Measurements from ENCODE around the gene MAP4K2.

The MAP4K2 gene

DNA sequence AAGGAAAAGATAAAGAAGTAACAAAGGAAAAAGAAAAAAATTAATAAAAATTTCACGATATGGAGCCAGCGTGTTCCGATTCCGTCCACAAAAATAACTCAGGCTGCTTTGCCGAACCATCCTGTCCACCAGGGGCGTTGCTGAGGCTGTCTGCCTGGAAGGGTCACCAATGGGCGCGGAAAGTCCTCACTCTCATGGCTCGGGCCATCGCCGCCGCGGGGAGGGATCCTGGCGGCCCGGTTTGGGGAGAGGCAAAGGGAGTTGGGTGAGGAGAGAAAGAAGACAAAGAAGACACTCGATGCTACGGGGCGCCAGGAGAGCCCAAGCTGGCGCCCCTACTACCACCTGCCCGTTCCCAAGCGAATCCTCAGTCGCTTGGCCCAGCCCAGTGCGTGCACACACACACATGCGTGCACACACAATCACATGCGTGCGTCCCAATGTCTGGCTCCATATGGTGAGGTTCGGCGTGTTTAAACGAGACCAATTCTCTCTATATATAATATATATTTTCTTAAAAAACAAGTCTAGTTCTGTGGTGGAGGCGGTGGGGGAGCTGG lies 37.6 kb downstream of the MAP4K2 start:
- no peak overlapping the region for H3K4me3 ChIP-seq (replicated peaks in 1 of 2; ENCODE audit: low read depth in 2 of 2, low read length in 2 of 2)
- TF ChIP-seq, protein P1, sequence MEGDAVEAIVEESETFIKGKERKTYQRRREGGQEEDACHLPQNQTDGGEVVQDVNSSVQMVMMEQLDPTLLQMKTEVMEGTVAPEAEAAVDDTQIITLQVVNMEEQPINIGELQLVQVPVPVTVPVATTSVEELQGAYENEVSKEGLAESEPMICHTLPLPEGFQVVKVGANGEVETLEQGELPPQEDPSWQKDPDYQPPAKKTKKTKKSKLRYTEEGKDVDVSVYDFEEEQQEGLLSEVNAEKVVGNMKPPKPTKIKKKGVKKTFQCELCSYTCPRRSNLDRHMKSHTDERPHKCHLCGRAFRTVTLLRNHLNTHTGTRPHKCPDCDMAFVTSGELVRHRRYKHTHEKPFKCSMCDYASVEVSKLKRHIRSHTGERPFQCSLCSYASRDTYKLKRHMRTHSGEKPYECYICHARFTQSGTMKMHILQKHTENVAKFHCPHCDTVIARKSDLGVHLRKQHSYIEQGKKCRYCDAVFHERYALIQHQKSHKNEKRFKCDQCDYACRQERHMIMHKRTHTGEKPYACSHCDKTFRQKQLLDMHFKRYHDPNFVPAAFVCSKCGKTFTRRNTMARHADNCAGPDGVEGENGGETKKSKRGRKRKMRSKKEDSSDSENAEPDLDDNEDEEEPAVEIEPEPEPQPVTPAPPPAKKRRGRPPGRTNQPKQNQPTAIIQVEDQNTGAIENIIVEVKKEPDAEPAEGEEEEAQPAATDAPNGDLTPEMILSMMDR (IDR thresholded peaks at IDR 0.05; ENCODE audit: low read depth, low read length), result peak; percentile 18
- no peak for DNase-seq (ENCODE audit: low read depth in 2 of 2)

DNA sequence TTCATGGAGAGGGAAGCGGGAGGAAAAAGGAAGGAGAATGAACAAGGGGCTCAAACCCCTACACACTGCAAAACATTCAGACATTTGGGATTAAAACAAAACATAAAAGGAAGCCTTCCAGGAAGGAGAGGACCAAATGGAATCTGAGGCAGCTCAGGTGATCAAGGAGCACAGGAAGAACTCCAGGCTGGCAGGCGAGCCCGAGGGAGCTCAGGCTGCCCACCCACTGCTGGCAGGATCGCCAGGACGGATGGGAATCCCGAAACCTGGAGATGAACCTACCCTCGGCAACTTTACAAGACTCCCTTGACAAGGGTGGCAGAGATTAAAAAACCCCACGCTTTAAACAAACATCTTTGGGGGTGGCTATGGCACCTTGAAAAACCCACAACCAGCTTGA lies 38.3 kb downstream of the MAP4K2 start:
- no peak overlapping the region for H3K4me3 ChIP-seq (replicated peaks in 1 of 2; ENCODE audit: low read depth in 2 of 2, low read length in 2 of 2)
- TF ChIP-seq, protein P1 (IDR thresholded peaks at IDR 0.05; ENCODE audit: low read depth, low read length), result no peak
- DNase-seq (ENCODE audit: low read depth in 2 of 2), result no peak

DNA sequence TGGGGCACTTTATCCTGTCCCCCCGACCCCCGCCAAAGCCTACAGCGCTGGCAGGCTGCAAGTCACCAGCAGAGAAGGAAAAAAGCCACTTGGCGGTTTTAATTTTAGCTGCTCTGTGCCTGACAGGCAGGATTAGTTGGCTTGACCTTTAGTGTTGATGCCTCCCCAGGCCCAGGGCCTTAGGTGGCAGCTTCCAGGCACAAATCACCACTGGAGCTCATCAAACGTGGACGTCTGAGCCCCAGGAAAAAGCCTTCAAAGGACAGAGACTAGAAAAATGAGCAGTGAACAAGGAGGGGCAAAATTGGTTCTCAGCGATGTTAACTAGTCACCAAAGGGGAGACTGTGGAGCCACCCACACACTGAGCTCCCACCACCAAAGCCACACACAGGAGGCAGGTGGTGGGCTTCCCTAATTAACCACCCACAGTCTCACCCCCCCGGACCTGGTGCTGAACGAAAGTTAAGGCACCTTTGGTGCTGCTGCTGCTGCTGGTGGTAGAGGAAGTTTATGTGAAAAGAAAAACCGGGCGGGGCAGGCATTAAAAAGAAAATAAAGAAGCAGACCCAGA lies 38.9 kb downstream of the MAP4K2 start:
- H3K4me3 ChIP-seq (replicated peaks in 1 of 2; ENCODE audit: low read depth in 2 of 2, low read length in 2 of 2), result no peak overlapping the region
- TF ChIP-seq, protein P1 (IDR thresholded peaks at IDR 0.05; ENCODE audit: low read depth, low read length), result no peak
- DNase-seq (ENCODE audit: low read depth in 2 of 2), result no peak

DNA sequence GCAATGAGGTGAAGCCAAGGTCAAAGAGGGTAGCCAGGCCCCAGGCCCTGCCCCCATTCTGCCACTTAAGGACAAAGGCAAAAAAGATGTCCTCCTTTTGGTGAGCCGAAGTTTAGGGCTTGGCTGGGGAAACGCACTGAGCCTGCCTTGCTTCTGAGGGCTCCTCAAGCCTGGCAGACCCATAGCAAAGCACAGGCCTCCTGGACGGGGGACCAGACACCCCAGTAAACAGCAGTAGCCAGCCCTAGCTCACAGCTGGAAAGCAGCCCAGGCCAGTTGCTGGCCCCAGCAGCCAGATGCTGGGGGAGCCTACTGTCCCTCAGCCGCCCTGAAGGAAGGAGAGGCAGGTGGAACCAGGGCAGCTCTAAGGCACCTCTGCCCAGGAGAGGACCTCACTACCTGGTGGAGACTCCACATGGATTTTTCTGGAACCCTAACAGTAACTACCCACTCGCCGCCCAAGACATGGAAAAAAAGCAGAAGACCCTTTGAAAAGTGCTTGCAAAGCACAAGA lies 39.4 kb downstream of the MAP4K2 start:
- no peak for DNase-seq (ENCODE audit: low read depth in 2 of 2)
- TF ChIP-seq, protein P1 (IDR thresholded peaks at IDR 0.05; ENCODE audit: low read depth, low read length), result no peak
- no peak overlapping the region for H3K4me3 ChIP-seq (replicated peaks in 1 of 2; ENCODE audit: low read depth in 2 of 2, low read length in 2 of 2)

DNA sequence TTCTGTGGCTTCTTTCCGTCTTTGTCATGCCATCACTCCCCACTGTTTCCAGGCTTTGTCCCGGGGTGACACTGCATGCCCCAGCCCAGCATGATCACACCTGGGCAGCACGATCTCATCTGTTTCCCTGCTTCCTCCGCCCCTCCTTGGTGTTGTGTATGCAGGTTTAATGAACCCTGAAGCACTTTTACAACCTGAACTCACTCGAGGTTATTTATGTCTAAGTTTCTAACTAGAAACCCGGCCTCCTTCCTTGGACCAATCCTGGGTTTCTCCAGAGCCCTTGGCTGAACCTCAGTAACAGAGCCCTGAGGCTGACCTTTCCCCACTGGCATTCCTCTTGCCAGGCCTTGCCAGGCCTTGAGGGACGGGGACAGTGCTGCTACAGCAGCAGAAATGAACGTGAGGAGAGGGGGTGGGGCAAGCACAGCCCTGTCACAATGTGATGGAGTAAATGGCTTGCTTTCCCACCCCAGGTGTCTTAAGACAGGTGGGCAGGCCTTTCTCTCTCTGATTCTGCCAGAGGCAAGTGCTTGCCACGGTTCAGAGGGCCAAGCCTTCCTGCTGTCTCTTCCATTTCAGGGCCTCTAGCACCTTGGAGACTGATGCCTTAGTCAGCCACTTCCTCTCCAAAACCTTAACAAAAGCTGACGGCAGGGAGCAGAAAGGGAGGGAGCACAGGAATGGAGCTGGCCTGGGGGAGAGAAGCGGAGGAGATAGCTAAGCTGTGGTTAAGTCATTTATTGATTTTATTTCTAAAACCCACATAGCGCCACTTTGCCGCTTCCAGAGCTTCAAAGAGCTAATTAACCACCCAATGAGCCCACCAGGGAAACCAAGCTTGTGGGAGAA lies 40.1 kb downstream of the MAP4K2 start:
- DNase-seq (ENCODE audit: low read depth in 2 of 2), result peak; percentile 71 to 76
- H3K4me3 ChIP-seq (replicated peaks in 1 of 2; ENCODE audit: low read depth in 2 of 2, low read length in 2 of 2), result no peak overlapping the region
- TF ChIP-seq, protein P1 (IDR thresholded peaks at IDR 0.05; ENCODE audit: low read depth, low read length), result no peak

DNA sequence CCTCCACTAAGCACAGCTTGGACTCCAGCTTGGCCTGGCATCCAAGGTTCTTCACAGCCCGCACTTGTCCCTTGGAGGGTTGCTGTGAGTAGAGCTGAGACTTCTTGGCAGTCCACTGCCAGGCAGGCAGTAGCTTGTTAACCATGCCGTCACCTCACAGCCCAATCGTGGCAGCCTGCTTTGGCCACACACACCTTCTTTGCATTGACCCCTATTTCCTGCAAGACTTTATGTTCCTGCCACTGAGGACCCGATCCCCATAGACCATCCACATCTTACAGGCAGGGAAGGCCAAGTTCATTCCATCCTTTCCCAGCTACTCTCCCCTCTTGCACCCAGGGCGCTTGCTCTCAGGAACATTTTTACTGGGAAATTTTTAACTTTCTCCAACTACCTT lies 40.7 kb downstream of the MAP4K2 start:
- no peak for DNase-seq (ENCODE audit: low read depth in 2 of 2)
- H3K4me3 ChIP-seq (replicated peaks in 1 of 2; ENCODE audit: low read depth in 2 of 2, low read length in 2 of 2), result no peak overlapping the region
- TF ChIP-seq, protein P1 (IDR thresholded peaks at IDR 0.05; ENCODE audit: low read depth, low read length), result no peak

Measured in cardiac fibroblast (primary cell).